Activated naive CD8-positive, alpha-beta T cell treated with anti-CD3 and anti-CD28 coated beads for 36 hours (primary cell): Measurements from ENCODE around the gene IRGC. TPM values are rescaled to one million over a fixed set of nuclear protein-coding genes. Genes with fewer than 3 reads are reported as not detected.

Source experiments
- DNase-seq: peaks from one replicate; pipeline ENCODE4 v3.0.0; 2021
- H3K27ac Mint-ChIP-seq: one replicate; pipeline ENCODE4 v1.8.0; 2022; ENCODE audit warnings: mild to moderate bottlenecking, moderate library complexity, mixed read lengths
- H3K27me3 Mint-ChIP-seq: one replicate; pipeline ENCODE4 v1.8.0; 2022; ENCODE audit warnings: mild to moderate bottlenecking, mixed read lengths
- H3K36me3 Mint-ChIP-seq: one replicate; pipeline ENCODE4 v1.8.0; 2021; ENCODE audit warnings: mild to moderate bottlenecking, mixed read lengths
- H3K4me1 Mint-ChIP-seq: one replicate; pipeline ENCODE4 v1.8.0; 2021; ENCODE audit warnings: mixed read lengths
- H3K4me3 Mint-ChIP-seq: one replicate; pipeline ENCODE4 v1.8.0; 2022; ENCODE audit warnings: mild to moderate bottlenecking, moderate library complexity, mixed read lengths
- H3K9me3 Mint-ChIP-seq: one replicate; pipeline ENCODE4 v1.8.0; 2022; ENCODE audit warnings: mixed read lengths
- total RNA-seq, 2 experiments: library from RNA; stranded (reverse); gene quantifications; one replicate each; pipeline ENCODE4 v1.2.3, GENCODE V29; 2021

IRGC gene
- total RNA-seq, 2 experiments from 2014 or later = not detected

GRCh38 chr19:43682824-43683661 lies 32.8 kb upstream of the IRGC start:
- H3K36me3 Mint-ChIP-seq = no peaks in the 10 kb centered on the region
- no peaks in the 10 kb centered on the region for H3K27me3 Mint-ChIP-seq
- no peak for DNase-seq
- no peaks in the 10 kb centered on the region for H3K4me1 Mint-ChIP-seq
- H3K9me3 Mint-ChIP-seq = no peaks in the 10 kb centered on the region
- H3K4me3 Mint-ChIP-seq = no peak overlapping the region
- no peak overlapping the region for H3K27ac Mint-ChIP-seq

- Mint-ChIP-seq H3K9me3 (no peaks in the 10 kb centered on the region), H3K4me1 (no peaks in the 10 kb centered on the region), H3K27ac (no peak overlapping the region), H3K27me3 (no peaks in the 10 kb centered on the region), H3K4me3 (no peak overlapping the region), H3K36me3 (no peaks in the 10 kb centered on the region)
- DNase-seq = no peak
Observed at GRCh38 chr19:43683905-43684304, 32.0 kb upstream of the IRGC start.

GRCh38 chr19:43684326-43684725 lies 31.6 kb upstream of the IRGC start:
- H3K4me1 Mint-ChIP-seq = no peaks in the 10 kb centered on the region
- no peaks in the 10 kb centered on the region for H3K36me3 Mint-ChIP-seq
- no peaks in the 10 kb centered on the region for H3K27me3 Mint-ChIP-seq
- DNase-seq = no peak
- H3K9me3 Mint-ChIP-seq = no peaks in the 10 kb centered on the region
- H3K27ac Mint-ChIP-seq = no peak overlapping the region
- no peak overlapping the region for H3K4me3 Mint-ChIP-seq

GRCh38 chr19:43687660-43687997 lies 28.2 kb upstream of the IRGC start:
- Mint-ChIP-seq H3K27me3 (peaks cover 2% of the 10 kb centered on the region), H3K36me3 (no peaks in the 10 kb centered on the region), H3K4me3 (no peak overlapping the region), H3K9me3 (peaks cover 14% of the 10 kb centered on the region), H3K27ac (no peak overlapping the region), H3K4me1 (no peaks in the 10 kb centered on the region)
- DNase-seq = no peak

- Mint-ChIP-seq H3K9me3 (peaks cover 14% of the 10 kb centered on the region), H3K27me3 (peaks cover 7% of the 10 kb centered on the region), H3K4me3 (no peak overlapping the region), H3K27ac (no peak overlapping the region), H3K36me3 (no peaks in the 10 kb centered on the region), H3K4me1 (no peaks in the 10 kb centered on the region)
- DNase-seq = no peak
Observed at GRCh38 chr19:43688059-43688701, 27.7 kb upstream of the IRGC start.

GRCh38 chr19:43690444-43690843 lies 25.4 kb upstream of the IRGC start:
- no peaks in the 10 kb centered on the region for H3K4me1 Mint-ChIP-seq
- no peak overlapping the region for H3K4me3 Mint-ChIP-seq
- no peak overlapping the region for H3K27ac Mint-ChIP-seq
- peaks cover 8% of the 10 kb centered on the region for H3K27me3 Mint-ChIP-seq
- H3K9me3 Mint-ChIP-seq = peaks cover 14% of the 10 kb centered on the region
- no peaks in the 10 kb centered on the region for H3K36me3 Mint-ChIP-seq
- DNase-seq = no peak

- Mint-ChIP-seq H3K4me3 (no peak overlapping the region), H3K9me3 (peaks cover 14% of the 10 kb centered on the region), H3K27me3 (peaks cover 8% of the 10 kb centered on the region), H3K27ac (no peak overlapping the region), H3K36me3 (no peaks in the 10 kb centered on the region), H3K4me1 (no peaks in the 10 kb centered on the region)
- DNase-seq = no peak
Observed at GRCh38 chr19:43690890-43691289, 25.0 kb upstream of the IRGC start.

GRCh38 chr19:43691755-43692154 lies 24.1 kb upstream of the IRGC start:
- Mint-ChIP-seq H3K9me3 (peaks cover 15% of the 10 kb centered on the region), H3K27ac (no peak overlapping the region), H3K27me3 (peaks cover 15% of the 10 kb centered on the region), H3K4me1 (no peaks in the 10 kb centered on the region), H3K4me3 (no peak overlapping the region), H3K36me3 (no peaks in the 10 kb centered on the region)
- DNase-seq = no peak

GRCh38 chr19:43692385-43692784 lies 23.5 kb upstream of the IRGC start:
- peaks cover 15% of the 10 kb centered on the region for H3K9me3 Mint-ChIP-seq
- peaks cover 21% of the 10 kb centered on the region for H3K27me3 Mint-ChIP-seq
- H3K27ac Mint-ChIP-seq = no peak overlapping the region
- H3K4me1 Mint-ChIP-seq = no peaks in the 10 kb centered on the region
- no peak for DNase-seq
- H3K36me3 Mint-ChIP-seq = no peaks in the 10 kb centered on the region
- no peak overlapping the region for H3K4me3 Mint-ChIP-seq

GRCh38 chr19:43692877-43693276 lies 23.0 kb upstream of the IRGC start:
- peaks cover 24% of the 10 kb centered on the region for H3K27me3 Mint-ChIP-seq
- H3K27ac Mint-ChIP-seq = no peak overlapping the region
- DNase-seq = no peak
- peaks cover 15% of the 10 kb centered on the region for H3K9me3 Mint-ChIP-seq
- no peaks in the 10 kb centered on the region for H3K36me3 Mint-ChIP-seq
- no peak overlapping the region for H3K4me3 Mint-ChIP-seq
- H3K4me1 Mint-ChIP-seq = no peaks in the 10 kb centered on the region

- no peak overlapping the region for H3K27ac Mint-ChIP-seq
- H3K36me3 Mint-ChIP-seq = no peaks in the 10 kb centered on the region
- no peak overlapping the region for H3K4me3 Mint-ChIP-seq
- peaks cover 36% of the 10 kb centered on the region for H3K27me3 Mint-ChIP-seq
- DNase-seq = no peak
- H3K4me1 Mint-ChIP-seq = peaks cover under 1% of the 10 kb centered on the region
- peaks cover 15% of the 10 kb centered on the region for H3K9me3 Mint-ChIP-seq
Observed at GRCh38 chr19:43694553-43694952, 21.3 kb upstream of the IRGC start.

GRCh38 chr19:43695985-43696704 lies 19.7 kb upstream of the IRGC start:
- Mint-ChIP-seq H3K27me3 (peaks cover 43% of the 10 kb centered on the region), H3K4me1 (peaks cover 15% of the 10 kb centered on the region), H3K27ac (no peak overlapping the region), H3K36me3 (no peaks in the 10 kb centered on the region), H3K4me3 (no peak overlapping the region), H3K9me3 (peaks cover 10% of the 10 kb centered on the region)
- no peak for DNase-seq

- Mint-ChIP-seq H3K27me3 (peaks cover 43% of the 10 kb centered on the region), H3K27ac (no peak overlapping the region), H3K36me3 (peaks cover 2% of the 10 kb centered on the region), H3K4me1 (peaks cover 20% of the 10 kb centered on the region), H3K9me3 (peaks cover 7% of the 10 kb centered on the region), H3K4me3 (no peak overlapping the region)
- no peak for DNase-seq
Observed at GRCh38 chr19:43697295-43697694, 18.6 kb upstream of the IRGC start.

GRCh38 chr19:43699506-43700394 lies 16.1 kb upstream of the IRGC start:
- Mint-ChIP-seq H3K36me3 (peaks cover 2% of the 10 kb centered on the region), H3K27me3 (peaks cover 36% of the 10 kb centered on the region), H3K9me3 (peaks cover 4% of the 10 kb centered on the region), H3K27ac (no peak overlapping the region), H3K4me3 (peak overlapping the region; percentile 38), H3K4me1 (peaks cover 20% of the 10 kb centered on the region)
- no peak for DNase-seq
